ENCODE data around the gene FAM171A2.

- TF ChIP-seq CTCF (IDR thresholded peaks at IDR 0.05) (no peak), EZH2 (IDR thresholded peaks at IDR 0.05) (no peak), EZH2phosphoT487 (IDR thresholded peaks at IDR 0.05) (no peak)
These were observed 1.1 kb downstream of the FAM171A2 start for GRCh38 chr17:44362459-44362948.
